ENCODE measurements around the gene NELL1.

NELL1 gene

GRCh38 chr11:20668844-20669819 is at the start of gene NELL1:
NELL1 (plus strand) TSS chr11:20669586.
- DNase-seq (ENCODE audit: low read depth): no peak

GRCh38 chr11:20620988-20621387 is 48.4 kb upstream of the NELL1 start:
- no peak for DNase-seq (ENCODE audit: low read depth)

- DNase-seq (ENCODE audit: low read depth): no peak
These were observed 47.7 kb upstream of the NELL1 start for GRCh38 chr11:20621679-20622078.

GRCh38 chr11:20623252-20623651 is 46.1 kb upstream of the NELL1 start:
- DNase-seq (ENCODE audit: low read depth): no peak

GRCh38 chr11:20626279-20626678 is 43.1 kb upstream of the NELL1 start:
- DNase-seq (ENCODE audit: low read depth): no peak

GRCh38 chr11:20627026-20627425 is 42.4 kb upstream of the NELL1 start:
- no peak for DNase-seq (ENCODE audit: low read depth)

GRCh38 chr11:20627701-20628100 is 41.7 kb upstream of the NELL1 start:
- no peak for DNase-seq (ENCODE audit: low read depth)

- no peak for DNase-seq (ENCODE audit: low read depth)
These were observed 37.7 kb upstream of the NELL1 start for GRCh38 chr11:20631519-20632168.

- DNase-seq (ENCODE audit: low read depth): no peak
These were observed 37.2 kb upstream of the NELL1 start for GRCh38 chr11:20632169-20632532.

GRCh38 chr11:20634044-20634443 is 35.3 kb upstream of the NELL1 start:
- no peak for DNase-seq (ENCODE audit: low read depth)

GRCh38 chr11:20634781-20635180 is 34.6 kb upstream of the NELL1 start:
- DNase-seq (ENCODE audit: low read depth): no peak

- DNase-seq (ENCODE audit: low read depth): no peak
These were observed 31.3 kb upstream of the NELL1 start for GRCh38 chr11:20638074-20638473.

- no peak for DNase-seq (ENCODE audit: low read depth)
These were observed 29.7 kb upstream of the NELL1 start for GRCh38 chr11:20639688-20640087.

- DNase-seq (ENCODE audit: low read depth): no peak
These were observed 29.0 kb upstream of the NELL1 start for GRCh38 chr11:20640401-20640800.

GRCh38 chr11:20644360-20644759 is 25.0 kb upstream of the NELL1 start:
- DNase-seq (ENCODE audit: low read depth): no peak

GRCh38 chr11:20647976-20648565 is 21.3 kb upstream of the NELL1 start:
- no peak for DNase-seq (ENCODE audit: low read depth)

GRCh38 chr11:20652150-20652806 is 17.1 kb upstream of the NELL1 start:
- DNase-seq (ENCODE audit: low read depth): no peak

GRCh38 chr11:20654038-20654437 is 15.3 kb upstream of the NELL1 start:
- DNase-seq (ENCODE audit: low read depth): no peak

- DNase-seq (ENCODE audit: low read depth): no peak
These were observed 12.5 kb upstream of the NELL1 start for GRCh38 chr11:20656901-20657300.

GRCh38 chr11:20658135-20658534 is 11.3 kb upstream of the NELL1 start:
- DNase-seq (ENCODE audit: low read depth): no peak

- no peak for DNase-seq (ENCODE audit: low read depth)
These were observed 7.9 kb upstream of the NELL1 start for GRCh38 chr11:20661445-20661844.

GRCh38 chr11:20661850-20662249 is 7.5 kb upstream of the NELL1 start:
- DNase-seq (ENCODE audit: low read depth): no peak
